Transverse colon (tissue), 4 donors: Measurements from ENCODE around the gene MKRN3.

Source experiments
- CTCF ChIP-seq, 5 experiments: fragments of 200-600 bp in 3 of 5; fragments of 450-650 bp in 2 of 5; sonication (generic) in 3 of 5; IDR thresholded peaks; 1 replicate in 2 of 5; 2 replicates in 3 of 5; pipeline ENCODE4 v1.5.1; 2016 to 2017; ENCODE audit warnings: antibody characterized with exemption in 5 of 5, inconsistent platforms in 3 of 5, mild to moderate bottlenecking in 2 of 5, moderate library complexity in 1 of 5
- POLR2A ChIP-seq: fragments of 450-650 bp; IDR thresholded peaks from one replicate; pipeline ENCODE4 v1.6.1; 2016; ENCODE audit warnings: antibody characterized with exemption, mild to moderate bottlenecking, moderate library complexity
- POLR2AphosphoS5 ChIP-seq, 3 donors: sonication (generic); formaldehyde crosslinking; IDR thresholded peaks; one replicate each; pipeline ENCODE4 v1.6.1; 2016; ENCODE audit warnings: antibody characterized with exemption in 3 of 3

GRCh38 chr15:23574742-23575141 is 9.3 kb downstream of the MKRN3 start:
- TF ChIP-seq CTCF (IDR thresholded peaks at IDR 0.05) (no peak), POLR2AphosphoS5 (IDR thresholded peaks at IDR 0.05) (no peak), POLR2A (no peak)
